22Rv1 (cell line): ENCODE measurements around the gene CYP27C1.

Experiments used
- ZFX ChIP-seq: fragments of 450-650 bp; IDR thresholded peaks from 2 replicates; pipeline ENCODE4 v1.6.1; 2017; ENCODE audit warnings: antibody characterized with exemption, borderline replicate concordance
- TF ChIP-seq, protein P1 (sequence below): fragments of 450-650 bp; IDR thresholded peaks from 2 replicates; pipeline ENCODE4 v1.5.1; 2017; ENCODE audit warnings: mild to moderate bottlenecking

- TF ChIP-seq, protein P1, sequence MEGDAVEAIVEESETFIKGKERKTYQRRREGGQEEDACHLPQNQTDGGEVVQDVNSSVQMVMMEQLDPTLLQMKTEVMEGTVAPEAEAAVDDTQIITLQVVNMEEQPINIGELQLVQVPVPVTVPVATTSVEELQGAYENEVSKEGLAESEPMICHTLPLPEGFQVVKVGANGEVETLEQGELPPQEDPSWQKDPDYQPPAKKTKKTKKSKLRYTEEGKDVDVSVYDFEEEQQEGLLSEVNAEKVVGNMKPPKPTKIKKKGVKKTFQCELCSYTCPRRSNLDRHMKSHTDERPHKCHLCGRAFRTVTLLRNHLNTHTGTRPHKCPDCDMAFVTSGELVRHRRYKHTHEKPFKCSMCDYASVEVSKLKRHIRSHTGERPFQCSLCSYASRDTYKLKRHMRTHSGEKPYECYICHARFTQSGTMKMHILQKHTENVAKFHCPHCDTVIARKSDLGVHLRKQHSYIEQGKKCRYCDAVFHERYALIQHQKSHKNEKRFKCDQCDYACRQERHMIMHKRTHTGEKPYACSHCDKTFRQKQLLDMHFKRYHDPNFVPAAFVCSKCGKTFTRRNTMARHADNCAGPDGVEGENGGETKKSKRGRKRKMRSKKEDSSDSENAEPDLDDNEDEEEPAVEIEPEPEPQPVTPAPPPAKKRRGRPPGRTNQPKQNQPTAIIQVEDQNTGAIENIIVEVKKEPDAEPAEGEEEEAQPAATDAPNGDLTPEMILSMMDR, result no peak
- TF ChIP-seq ZFX, result no peak
These were observed 31.3 kb downstream of the CYP27C1 start for GRCh38 chr2:127188797-127189196.
